Measurements from ENCODE around the gene IQCE. TPM values are rescaled to one million over a fixed set of nuclear protein-coding genes. Genes with fewer than 3 reads are reported as not detected.
"Not testable (repeated sequence)": the region's sequence is repeated elsewhere in the genome, so short reads cannot be mapped to it uniquely, and the experiment has no call there.

IQCE gene
- total RNA-seq, 1 experiment from 2014 or later = 21.4 TPM

GRCh38 chr7:2559283-2559950, 638 bp downstream of the IQCE start:
- Histone ChIP-seq H3K4me3 (replicated peaks in 1 of 2; ENCODE audit: low read depth in 1 of 2, low read length in 2 of 2) (peak overlapping the region; percentile 83 to 85), H3K27me3 (ENCODE audit: insufficient read depth, low read length) (no peaks in the 10 kb centered on the region), H3K9me2 (ENCODE audit: insufficient read depth) (no peaks in the 10 kb centered on the region), H2AFZ (ENCODE audit: low read depth, low read length, poor library complexity, severe bottlenecking) (no peak overlapping the region), H3K4me1 (ENCODE audit: control insufficient read depth in 1 of 2, insufficient read depth in 2 of 2, low read length in 2 of 2) (peaks cover 17 to 38% of the 10 kb centered on the region in 2 experiments), H4K20me1 (ENCODE audit: insufficient read depth) (no peaks in the 10 kb centered on the region), H3K36me3 (ENCODE audit: control insufficient read depth in 1 of 2, insufficient read depth in 2 of 2, low read length in 2 of 2) (no peaks in the 10 kb centered on the region), H3K27ac (ENCODE audit: low read depth, low read length) (peak overlapping the region; percentile 94), H3K79me2 (ENCODE audit: insufficient read depth, low read length) (peaks cover 36% of the 10 kb centered on the region), H3K9ac (ENCODE audit: low read length) (peak overlapping the region; percentile 82), H3K4me2 (ENCODE audit: low read length) (peak overlapping the region; percentile 90), H3K9me3 (ENCODE audit: control insufficient read depth in 1 of 2, insufficient read depth in 1 of 2, low read depth in 1 of 2, low read length in 2 of 2) (no peaks in the 10 kb centered on the region)
- intact Hi-C loops (cut with micrococcal nuclease) = loop anchor here (5.0 kb wide), 2 partner anchors 37 to 92 kb away; no protein-coding TSS in a partner anchor
- CTCF ChIA-PET = interaction anchor here (1.5 to 1.6 kb wide), 2 partner anchors 91 to 122 kb away, joined by 3 to 4 read pairs; no protein-coding TSS in a partner anchor
- POLR2A ChIA-PET = no interaction called here
- BruUV-seq (replicated peaks) = no TSS peak
- ATAC-seq (peak; percentile 5), DNase-seq (ENCODE audit: low read depth, low spot score) (no peak)
- TF ChIP-seq EGR1 (IDR thresholded peaks at IDR 0.05; ENCODE audit: low read depth) (no peak), JUND (IDR thresholded peaks at IDR 0.05) (no peak), ELF1 (IDR thresholded peaks at IDR 0.05; ENCODE audit: borderline replicate concordance, low read depth) (no peak), SRF (IDR thresholded peaks at IDR 0.05; ENCODE audit: low read depth) (no peak), ZFX (IDR thresholded peaks at IDR 0.05) (peak; percentile 94)
- RAD21 ChIA-PET (ENCODE audit: low non-redundant PET in 1 of 2, low total read pairs in 2 of 2, uncharacterized antibody in 2 of 2, unreplicated experiment in 2 of 2) = no interaction called here

- H4K20me1 ChIP-seq (ENCODE audit: insufficient read depth); H3K27me3 ChIP-seq (ENCODE audit: insufficient read depth, low read length); H3K36me3 ChIP-seq (ENCODE audit: control insufficient read depth in 1 of 2, insufficient read depth in 2 of 2, low read length in 2 of 2); ATAC-seq; H3K9me2 ChIP-seq (ENCODE audit: insufficient read depth); H3K4me2 ChIP-seq (ENCODE audit: low read length); H3K9me3 ChIP-seq (ENCODE audit: control insufficient read depth in 1 of 2, insufficient read depth in 1 of 2, low read depth in 1 of 2, low read length in 2 of 2); BruUV-seq (replicated peaks); POLR2A ChIA-PET; DNase-seq (ENCODE audit: low read depth, low spot score); H3K4me3 ChIP-seq (replicated peaks in 1 of 2; ENCODE audit: low read depth in 1 of 2, low read length in 2 of 2); H3K27ac ChIP-seq (ENCODE audit: low read depth, low read length); RAD21 ChIA-PET (ENCODE audit: low non-redundant PET in 1 of 2, low total read pairs in 2 of 2, uncharacterized antibody in 2 of 2, unreplicated experiment in 2 of 2); H2AFZ ChIP-seq (ENCODE audit: low read depth, low read length, poor library complexity, severe bottlenecking); H3K9ac ChIP-seq (ENCODE audit: low read length); CTCF ChIA-PET: not testable (repeated sequence)
- Histone ChIP-seq H3K79me2 (ENCODE audit: insufficient read depth, low read length) (peaks cover 34% of the 10 kb centered on the region), H3K4me1 (ENCODE audit: control insufficient read depth in 1 of 2, insufficient read depth in 2 of 2, low read length in 2 of 2) (peaks cover 4 to 13% of the 10 kb centered on the region in 2 experiments; a peak in 3 of 4 replicates)
- intact Hi-C loops (cut with micrococcal nuclease) = loop anchor here (10.0 kb wide), 1 partner anchor 121 kb away; the partner anchor contains the start of gene AMZ1
Measured at GRCh38 chr7:2563955-2564354, 5.2 kb downstream of the IQCE start.
